Measurements from ENCODE around the gene EME1. TPM values are rescaled to one million over a fixed set of nuclear protein-coding genes. Genes with fewer than 3 reads are reported as not detected.

Gene EME1
- total RNA-seq, 1 donor from 2014 or later = 0.62 TPM

DNA sequence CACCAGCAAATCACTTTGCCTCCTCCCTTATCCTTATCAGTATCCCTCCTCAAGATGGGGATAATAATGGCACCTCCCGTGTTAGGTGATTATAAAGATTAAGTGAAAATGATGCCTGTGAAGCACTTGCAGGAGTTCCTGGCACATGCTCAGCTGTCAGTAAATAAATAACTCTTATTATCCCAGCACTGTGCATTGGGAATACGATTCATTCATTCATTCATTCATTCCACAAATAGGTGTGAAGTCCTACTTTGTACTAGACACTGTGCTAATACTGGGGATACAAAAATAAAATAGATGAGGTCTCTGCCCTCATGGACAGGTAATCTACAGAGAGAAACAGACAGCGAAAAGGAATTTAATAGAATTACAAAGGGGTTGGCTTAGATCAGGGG is 25.1 kb upstream of the EME1 start:
- DNase-seq (ENCODE audit: low read depth) = no peak

DNA sequence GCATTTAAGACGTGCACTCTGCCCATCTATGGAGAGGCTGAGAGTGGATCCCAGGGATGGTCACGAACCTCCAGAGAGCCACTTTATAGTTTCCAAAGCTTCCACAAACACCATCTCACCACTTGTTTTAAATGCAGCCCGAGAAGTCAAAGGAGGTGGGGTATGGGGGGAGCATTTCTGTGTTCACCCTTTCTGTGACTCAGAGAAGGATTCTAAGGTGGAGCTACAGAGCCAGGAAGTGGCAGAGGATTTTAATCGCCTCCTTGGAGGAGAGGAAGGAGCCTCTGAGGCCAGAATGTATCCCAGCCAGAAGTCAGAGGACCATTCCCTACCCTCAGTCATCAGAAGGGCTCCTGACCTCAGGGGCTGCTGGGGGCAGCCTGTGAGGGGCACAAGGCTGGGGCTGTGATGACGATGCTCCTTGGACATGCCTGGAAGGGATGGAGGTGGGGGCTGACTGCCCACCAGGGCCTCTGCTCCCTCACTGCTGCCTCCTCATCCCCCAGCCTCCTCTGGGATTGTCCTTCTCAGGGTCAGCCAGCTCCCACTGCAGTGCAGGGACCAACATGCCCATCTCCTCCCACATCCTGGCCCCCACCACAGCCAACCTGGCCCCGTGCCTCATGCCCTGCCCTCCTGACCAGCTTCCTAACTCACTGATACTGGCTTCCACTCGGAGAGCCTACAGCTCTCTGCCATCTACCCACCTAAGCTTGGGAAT is 24.3 kb upstream of the EME1 start:
- no peak for DNase-seq (ENCODE audit: low read depth)

- no peak for DNase-seq (ENCODE audit: low read depth)
Measured at GRCh38 chr17:50349243-50349600, 23.8 kb upstream of the EME1 start.

- no peak for DNase-seq (ENCODE audit: low read depth)
Measured at GRCh38 chr17:50350733-50351132, 22.3 kb upstream of the EME1 start.

DNA sequence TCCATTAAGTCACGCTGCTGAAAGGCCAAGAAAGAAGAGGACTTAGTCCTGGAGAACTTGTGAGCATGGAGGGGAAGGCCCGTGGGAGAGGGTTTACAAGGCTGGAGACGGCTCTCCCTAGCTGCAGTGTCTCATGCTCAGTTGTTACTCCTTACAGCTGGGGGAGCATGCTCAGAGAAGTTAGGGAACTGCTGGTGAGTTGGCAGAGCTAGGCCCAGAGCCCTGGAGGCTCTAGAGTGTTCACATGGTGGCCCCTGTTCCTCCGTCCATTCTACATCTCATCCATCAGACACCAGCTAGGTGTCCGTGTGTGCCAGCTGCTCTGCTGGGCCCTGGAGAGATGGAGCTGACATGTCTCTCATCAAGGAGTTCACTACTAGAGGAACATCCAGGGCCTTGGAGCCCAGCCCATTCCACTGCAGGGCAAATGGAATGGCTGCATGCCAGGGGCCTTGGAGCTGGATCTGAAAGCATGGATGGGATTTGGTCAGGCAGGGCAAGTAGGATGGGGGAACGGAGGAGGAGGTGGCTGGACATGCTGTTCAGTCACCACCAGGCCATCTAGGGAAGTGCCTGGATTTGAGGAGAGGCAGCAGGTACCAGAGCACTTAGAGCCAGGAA is 20.8 kb upstream of the EME1 start:
- DNase-seq (ENCODE audit: low read depth) = no peak

- DNase-seq (ENCODE audit: low read depth) = no peak
Measured at GRCh38 chr17:50352693-50353599, 20.1 kb upstream of the EME1 start.

DNA sequence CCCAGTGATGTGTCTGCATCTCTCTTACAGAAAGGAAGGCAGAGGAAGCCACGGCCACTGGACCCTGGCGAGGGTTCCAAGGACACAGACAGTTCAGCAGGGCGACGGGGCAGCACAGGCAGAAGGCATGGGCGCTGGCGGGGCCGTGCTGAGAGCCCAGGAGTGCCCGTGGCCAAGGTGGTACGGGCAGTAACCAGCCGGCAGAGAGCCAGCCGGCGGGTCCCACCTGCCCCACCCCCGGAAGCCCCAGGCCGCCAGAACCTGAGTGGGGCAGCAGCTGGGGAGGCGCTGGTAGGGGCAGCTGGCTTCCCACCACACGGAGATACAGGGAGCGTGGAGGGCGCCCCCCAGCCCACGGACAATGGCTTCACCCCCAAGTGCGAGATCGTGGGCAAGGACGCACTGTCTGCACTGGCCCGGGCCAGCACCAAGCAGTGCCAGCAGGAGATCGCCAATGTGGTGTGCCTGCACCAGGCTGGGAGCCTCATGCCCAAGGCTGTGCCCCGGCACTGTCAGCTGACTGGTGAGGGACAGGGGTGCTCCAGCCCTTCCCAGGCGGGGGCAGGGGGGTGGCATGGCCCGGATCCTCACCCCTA is 19.3 kb upstream of the EME1 start:
- no peak for DNase-seq (ENCODE audit: low read depth)

- DNase-seq (ENCODE audit: low read depth) = no peak
Measured at GRCh38 chr17:50354198-50354597, 18.8 kb upstream of the EME1 start.

DNA sequence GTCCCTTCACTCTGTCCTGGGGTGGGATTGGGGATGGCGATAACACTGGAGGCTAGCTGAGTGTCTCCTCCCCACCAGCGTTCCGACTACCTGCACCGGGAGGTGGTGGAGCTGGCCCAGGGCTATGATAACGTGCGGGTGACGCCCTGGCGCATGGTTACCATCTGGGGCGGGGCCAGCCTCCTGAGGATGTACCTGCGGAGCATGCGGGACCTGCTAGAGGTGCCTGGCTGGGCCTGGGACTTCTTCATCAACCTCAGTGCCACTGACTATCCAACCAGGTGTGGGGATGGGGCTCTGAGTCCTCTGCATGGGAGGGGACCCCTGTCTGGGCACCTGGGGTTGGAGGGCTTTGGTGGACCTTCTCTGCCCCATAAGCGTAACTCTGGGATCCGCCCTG is 18.3 kb upstream of the EME1 start:
- no peak for DNase-seq (ENCODE audit: low read depth)

GRCh38 chr17:50355336-50355700 is 17.7 kb upstream of the EME1 start:
- no peak for DNase-seq (ENCODE audit: low read depth)

GRCh38 chr17:50355701-50356341 is 17.2 kb upstream of the EME1 start:
- no peak for DNase-seq (ENCODE audit: low read depth)

- DNase-seq (ENCODE audit: low read depth) = no peak
Measured at GRCh38 chr17:50356418-50356817, 16.6 kb upstream of the EME1 start.

DNA sequence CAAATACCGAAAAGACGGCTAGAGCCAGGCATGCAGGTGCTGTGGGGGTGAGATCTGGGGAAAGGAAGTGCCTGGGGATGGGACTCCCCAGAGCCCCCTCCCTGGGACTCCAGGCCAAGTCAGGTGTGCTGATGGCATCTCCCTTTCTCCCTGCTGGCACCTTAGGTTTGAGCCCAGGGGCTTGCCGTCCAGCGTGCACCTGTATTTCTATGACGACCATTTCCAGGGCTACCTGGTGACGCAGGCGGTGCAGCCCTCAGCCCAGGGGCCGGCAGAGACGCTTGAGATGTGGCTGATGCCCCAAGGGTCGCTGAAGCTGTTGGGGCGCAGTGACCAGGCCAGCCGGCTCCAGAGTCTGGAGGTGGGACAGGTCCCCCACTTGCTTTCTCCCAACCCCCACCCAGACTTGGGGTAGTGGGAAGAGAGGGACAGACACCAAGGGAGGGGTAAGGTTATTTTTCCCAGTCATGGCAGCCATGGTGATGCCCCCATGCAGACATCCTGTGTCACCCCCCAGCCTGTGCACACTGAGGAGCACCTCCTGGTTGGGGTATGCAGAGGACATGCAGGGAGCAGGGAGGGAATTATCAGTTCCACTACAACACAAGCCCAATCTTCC is 16.0 kb upstream of the EME1 start:
- no peak for DNase-seq (ENCODE audit: low read depth)

DNA sequence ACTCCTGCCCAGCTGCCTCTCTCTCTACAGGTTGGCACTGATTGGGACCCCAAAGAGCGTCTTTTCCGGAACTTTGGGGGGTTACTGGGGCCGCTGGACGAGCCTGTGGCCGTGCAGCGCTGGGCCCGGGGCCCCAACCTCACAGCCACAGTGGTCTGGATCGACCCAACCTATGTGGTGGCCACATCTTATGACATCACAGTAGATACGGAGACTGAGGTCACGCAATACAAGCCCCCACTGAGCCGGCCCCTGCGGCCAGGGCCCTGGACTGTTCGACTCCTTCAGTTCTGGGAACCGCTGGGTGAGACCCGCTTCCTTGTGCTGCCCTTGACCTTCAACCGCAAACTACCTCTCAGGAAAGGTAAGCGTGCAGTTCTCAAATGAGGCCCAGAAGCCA is 14.9 kb upstream of the EME1 start:
- no peak for DNase-seq (ENCODE audit: low read depth)

DNA sequence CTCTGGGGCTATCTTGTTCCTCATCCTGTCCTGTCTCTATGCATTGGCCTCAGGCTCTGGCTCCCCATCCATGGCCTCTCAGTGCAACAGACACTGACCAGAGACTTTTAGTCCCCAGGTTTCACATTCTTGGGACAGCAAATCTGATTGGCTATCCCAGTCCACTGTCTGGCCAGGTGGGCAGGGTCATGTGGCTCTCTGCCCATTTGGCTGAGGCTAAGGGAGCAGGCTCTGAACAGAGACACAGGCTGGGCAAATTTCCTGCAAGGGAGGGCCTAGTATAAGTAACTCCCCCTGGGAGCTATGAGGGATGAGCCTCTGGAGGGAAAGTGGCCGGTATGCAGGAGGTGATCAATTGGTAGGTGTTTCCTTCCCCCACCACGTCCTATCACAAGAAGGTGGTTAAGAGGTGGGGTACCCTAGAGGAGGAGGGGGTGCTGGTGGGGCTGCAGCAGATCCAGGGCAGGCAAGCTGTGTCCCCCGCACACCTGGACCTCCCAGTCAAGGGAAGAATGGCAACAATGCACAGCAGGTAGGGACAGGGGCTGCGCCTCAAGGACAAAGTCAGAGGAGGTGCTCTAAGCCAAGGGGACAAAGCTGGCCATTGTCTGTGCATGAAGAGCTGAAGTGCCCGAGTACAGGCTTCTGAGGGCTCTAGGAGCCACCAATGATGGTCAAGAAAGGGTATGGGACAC is 13.9 kb upstream of the EME1 start:
- no peak for DNase-seq (ENCODE audit: low read depth)

GRCh38 chr17:50359998-50360461 is 13.0 kb upstream of the EME1 start:
- no peak for DNase-seq (ENCODE audit: low read depth)

DNA sequence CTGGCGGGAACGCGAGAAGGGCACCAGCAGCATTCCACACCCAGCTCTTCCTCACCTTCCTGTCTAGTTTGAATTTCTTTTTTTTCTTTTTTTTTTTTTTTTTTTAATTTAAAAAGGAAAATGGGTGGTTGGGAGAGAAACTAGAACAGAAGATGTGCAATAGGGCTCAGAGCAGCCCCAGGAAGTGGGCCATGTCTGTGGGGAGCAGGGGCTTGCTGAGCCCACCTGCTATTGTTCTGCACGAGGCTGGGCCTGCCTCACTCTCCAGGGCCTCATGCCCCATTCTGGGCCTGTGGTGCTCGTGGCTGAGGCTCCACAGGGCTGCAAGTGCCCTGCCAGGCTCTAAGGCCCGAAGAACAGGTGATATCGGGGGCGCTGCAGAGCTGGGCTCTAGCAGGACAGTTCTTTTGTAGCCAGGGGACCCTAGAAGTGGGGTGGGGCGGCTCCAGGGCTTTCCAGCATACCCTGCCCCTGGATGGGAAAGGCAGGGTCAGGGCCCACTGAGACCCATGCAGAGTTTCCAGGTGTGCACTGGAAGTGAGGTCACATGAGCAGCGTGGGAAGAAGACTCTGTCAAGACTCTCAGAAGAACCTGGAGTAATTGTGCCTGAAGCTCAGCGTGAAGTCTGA is 12.4 kb upstream of the EME1 start:
- no peak for DNase-seq (ENCODE audit: low read depth)

- peak; percentile 81 for DNase-seq (ENCODE audit: low read depth)
Measured at GRCh38 chr17:50361561-50362480, 11.2 kb upstream of the EME1 start.

- DNase-seq (ENCODE audit: low read depth) = no peak
Measured at GRCh38 chr17:50362661-50363060, 10.4 kb upstream of the EME1 start.

Data from myocyte (in vitro differentiated cells).